Stimulated activated memory B cell treated with anti-CD40 and anti-IgM and Interleukin-4, amounts not matched to agents 10 μg/mL and 1 μg/mL and 100 μg/mL, for 72 hours (primary cell): ENCODE results near the gene MAP2K3.
A peak's percentile ranks its signal among the peaks of the same experiment; 100 is the strongest.
"Not testable (repeated sequence)": the region's sequence is repeated elsewhere in the genome, so short reads cannot be mapped to it uniquely, and the experiment has no call there.

ENCODE experiments used
- ATAC-seq: fragments of 150-1000 bp; cut with Tn5 transposase; 2 replicates; pipeline ENCODE4 v1.10.0; 2021
- H3K27ac Mint-ChIP-seq: one replicate; pipeline ENCODE4 v1.8.0; 2022; ENCODE audit warnings: mild to moderate bottlenecking, mixed read lengths
- H3K27me3 Mint-ChIP-seq: one replicate; pipeline ENCODE4 v1.8.0; 2022; ENCODE audit warnings: mixed read lengths
- H3K36me3 Mint-ChIP-seq: one replicate; pipeline ENCODE4 v1.8.0; 2022; ENCODE audit warnings: mixed read lengths
- H3K4me1 Mint-ChIP-seq: one replicate; pipeline ENCODE4 v1.8.0; 2022; ENCODE audit warnings: mixed read lengths
- H3K4me3 Mint-ChIP-seq: one replicate; pipeline ENCODE4 v1.8.0; 2022; ENCODE audit warnings: mild to moderate bottlenecking, moderate library complexity, mixed read lengths
- H3K9me3 Mint-ChIP-seq: one replicate; pipeline ENCODE4 v1.8.0; 2022; ENCODE audit warnings: mixed read lengths

MAP2K3 gene

GRCh38 chr17:21317821-21318220 lies 33.3 kb downstream of the MAP2K3 start:
- not testable (repeated sequence) for ATAC-seq, H3K9me3 Mint-ChIP-seq, H3K27ac Mint-ChIP-seq, H3K4me1 Mint-ChIP-seq, H3K27me3 Mint-ChIP-seq
- Mint-ChIP-seq H3K4me3 (peak overlapping the region; percentile 6), H3K36me3 (peaks cover 13% of the 10 kb centered on the region)

- Mint-ChIP-seq H3K27me3 (peaks cover 5% of the 10 kb centered on the region), H3K36me3 (peaks cover 11% of the 10 kb centered on the region)
Observed at GRCh38 chr17:21318439-21318838, 33.9 kb downstream of the MAP2K3 start.

GRCh38 chr17:21318856-21319255 lies 34.3 kb downstream of the MAP2K3 start:
- not testable (repeated sequence) for ATAC-seq, H3K27ac Mint-ChIP-seq, H3K36me3 Mint-ChIP-seq, H3K4me3 Mint-ChIP-seq, H3K9me3 Mint-ChIP-seq, H3K27me3 Mint-ChIP-seq
- peaks cover 13% of the 10 kb centered on the region for H3K4me1 Mint-ChIP-seq

More at GRCh38 chr17:21318439-21318838, 33.9 kb downstream of the MAP2K3 start:
- Mint-ChIP-seq H3K27ac (no peak overlapping the region), H3K4me1 (peaks cover 13% of the 10 kb centered on the region), H3K9me3 (no peaks in the 10 kb centered on the region), H3K4me3 (no peak overlapping the region)
- ATAC-seq: no peak

GRCh38 chr17:21319256-21319655 lies 34.7 kb downstream of the MAP2K3 start:
- not testable (repeated sequence) for ATAC-seq, H3K27me3 Mint-ChIP-seq, H3K27ac Mint-ChIP-seq, H3K9me3 Mint-ChIP-seq, H3K36me3 Mint-ChIP-seq, H3K4me3 Mint-ChIP-seq
- H3K4me1 Mint-ChIP-seq: peaks cover 13% of the 10 kb centered on the region

- not testable (repeated sequence) for H3K27ac Mint-ChIP-seq, H3K9me3 Mint-ChIP-seq, H3K36me3 Mint-ChIP-seq, H3K4me3 Mint-ChIP-seq, H3K27me3 Mint-ChIP-seq, ATAC-seq
- peaks cover 19% of the 10 kb centered on the region for H3K4me1 Mint-ChIP-seq
Observed at GRCh38 chr17:21319686-21320375, 35.3 kb downstream of the MAP2K3 start.

- H3K27me3 Mint-ChIP-seq, H3K9me3 Mint-ChIP-seq, H3K36me3 Mint-ChIP-seq, ATAC-seq, H3K4me3 Mint-ChIP-seq, H3K27ac Mint-ChIP-seq: not testable (repeated sequence)
- peaks cover 21% of the 10 kb centered on the region for H3K4me1 Mint-ChIP-seq
Observed at GRCh38 chr17:21320430-21320829, 35.9 kb downstream of the MAP2K3 start.

- not testable (repeated sequence) for H3K4me3 Mint-ChIP-seq
Observed at GRCh38 chr17:21321061-21321460, 36.5 kb downstream of the MAP2K3 start.

GRCh38 chr17:21321744-21322191 lies 37.3 kb downstream of the MAP2K3 start:
- H3K36me3 Mint-ChIP-seq, H3K27me3 Mint-ChIP-seq, ATAC-seq, H3K27ac Mint-ChIP-seq, H3K9me3 Mint-ChIP-seq, H3K4me3 Mint-ChIP-seq: not testable (repeated sequence)
- peaks cover 26% of the 10 kb centered on the region for H3K4me1 Mint-ChIP-seq

More at GRCh38 chr17:21321061-21321460, 36.5 kb downstream of the MAP2K3 start:
- not testable (repeated sequence) for ATAC-seq, H3K27me3 Mint-ChIP-seq, H3K27ac Mint-ChIP-seq, H3K9me3 Mint-ChIP-seq, H3K36me3 Mint-ChIP-seq
- H3K4me1 Mint-ChIP-seq: peaks cover 26% of the 10 kb centered on the region

GRCh38 chr17:21323257-21324111 lies 39.0 kb downstream of the MAP2K3 start:
- not testable (repeated sequence) for H3K36me3 Mint-ChIP-seq, H3K9me3 Mint-ChIP-seq, ATAC-seq, H3K27me3 Mint-ChIP-seq
- H3K4me3 Mint-ChIP-seq: peak overlapping the region; percentile 80
- H3K27ac Mint-ChIP-seq: peak overlapping the region; percentile 24
- peaks cover 34% of the 10 kb centered on the region for H3K4me1 Mint-ChIP-seq

GRCh38 chr17:21324741-21325140 lies 40.2 kb downstream of the MAP2K3 start:
- not testable (repeated sequence) for H3K27me3 Mint-ChIP-seq, H3K9me3 Mint-ChIP-seq, H3K4me3 Mint-ChIP-seq, ATAC-seq, H3K27ac Mint-ChIP-seq, H3K36me3 Mint-ChIP-seq
- H3K4me1 Mint-ChIP-seq: peaks cover 34% of the 10 kb centered on the region

- H3K9me3 Mint-ChIP-seq, H3K27me3 Mint-ChIP-seq: not testable (repeated sequence)
Observed at GRCh38 chr17:21327921-21328320, 43.4 kb downstream of the MAP2K3 start.

GRCh38 chr17:21328778-21329177 lies 44.3 kb downstream of the MAP2K3 start:
- H3K27ac Mint-ChIP-seq, H3K27me3 Mint-ChIP-seq, H3K4me3 Mint-ChIP-seq, H3K36me3 Mint-ChIP-seq, H3K9me3 Mint-ChIP-seq, ATAC-seq: not testable (repeated sequence)
- peaks cover 21% of the 10 kb centered on the region for H3K4me1 Mint-ChIP-seq

More at GRCh38 chr17:21327921-21328320, 43.4 kb downstream of the MAP2K3 start:
- H3K36me3 Mint-ChIP-seq, H3K27ac Mint-ChIP-seq, H3K4me3 Mint-ChIP-seq: not testable (repeated sequence)
- ATAC-seq: peak; percentile 72
- H3K4me1 Mint-ChIP-seq: peaks cover 26% of the 10 kb centered on the region

- Mint-ChIP-seq H3K4me3 (no peak overlapping the region), H3K27me3 (no peaks in the 10 kb centered on the region), H3K36me3 (no peaks in the 10 kb centered on the region), H3K4me1 (peaks cover 12% of the 10 kb centered on the region), H3K27ac (no peak overlapping the region), H3K9me3 (peaks cover 3% of the 10 kb centered on the region)
- ATAC-seq: no peak
Observed at GRCh38 chr17:21330436-21331160, 46.1 kb downstream of the MAP2K3 start.

- not testable (repeated sequence) for H3K27me3 Mint-ChIP-seq, H3K36me3 Mint-ChIP-seq, H3K27ac Mint-ChIP-seq, H3K9me3 Mint-ChIP-seq, H3K4me1 Mint-ChIP-seq, H3K4me3 Mint-ChIP-seq, ATAC-seq
Observed at GRCh38 chr17:21336541-21337294, 52.2 kb downstream of the MAP2K3 start.
